OCI-M1 (cell line): Measurements from ENCODE around the gene NAA15.
"Not testable (repeated sequence)": the region's sequence is repeated elsewhere in the genome, so short reads cannot be mapped to it uniquely, and the experiment has no call there.

Source experiments
- DNase-seq: peaks from one replicate; lab custom pipeline; 2025; lab: John Stamatoyannopoulos, UW

NAA15 gene

DNA sequence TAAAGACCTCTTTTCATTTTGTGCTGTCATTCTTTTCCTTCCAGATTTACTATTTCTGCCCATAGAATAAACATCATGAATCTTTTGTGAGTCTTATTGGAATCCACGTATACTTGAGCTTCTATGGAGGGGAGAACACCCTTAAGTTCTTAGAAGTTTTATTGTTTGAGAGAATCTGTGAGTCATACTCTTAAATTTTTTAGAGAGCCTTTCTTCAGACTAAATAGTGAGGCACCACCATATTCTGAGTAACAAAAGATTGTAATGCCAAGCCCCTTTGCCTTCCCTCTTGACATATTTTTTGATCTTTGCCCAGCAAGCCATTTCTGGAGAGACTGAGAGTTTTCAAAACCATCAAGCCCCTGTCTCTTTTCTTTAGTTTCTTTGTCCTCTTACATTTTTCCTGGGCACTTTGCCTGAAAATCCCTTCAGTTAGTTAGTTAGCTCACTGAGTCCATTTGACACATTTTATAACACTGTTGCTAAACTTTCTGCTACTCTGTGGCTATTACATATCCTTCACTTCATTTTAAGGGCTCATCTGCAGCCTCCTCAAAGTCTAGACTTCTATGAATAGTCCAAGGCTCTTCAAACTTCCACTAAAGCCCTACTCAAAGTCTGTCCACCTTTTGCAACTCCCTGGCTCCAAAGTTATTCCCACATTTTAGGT is 66.3 kb downstream of the NAA15 start:
- no peak for DNase-seq

DNA sequence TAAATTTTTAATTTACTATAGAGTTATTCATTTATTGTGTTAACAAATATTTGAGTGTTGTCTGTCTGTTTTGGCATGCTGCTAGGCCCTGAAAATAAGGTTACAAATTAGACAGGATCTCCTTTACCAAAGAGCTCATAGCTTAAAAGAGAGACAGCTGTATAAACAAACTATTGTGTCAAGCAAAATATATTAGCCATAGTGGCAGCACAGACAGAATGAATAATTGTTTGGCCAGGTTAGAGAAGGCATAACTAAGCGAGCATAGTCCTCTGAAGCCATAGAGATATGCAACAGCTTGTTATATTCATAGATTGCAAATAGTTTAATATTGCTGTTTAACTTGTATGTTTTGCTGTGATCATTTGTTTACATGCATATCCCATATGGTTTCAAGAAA is 67.7 kb downstream of the NAA15 start:
- DNase-seq, result no peak

DNA sequence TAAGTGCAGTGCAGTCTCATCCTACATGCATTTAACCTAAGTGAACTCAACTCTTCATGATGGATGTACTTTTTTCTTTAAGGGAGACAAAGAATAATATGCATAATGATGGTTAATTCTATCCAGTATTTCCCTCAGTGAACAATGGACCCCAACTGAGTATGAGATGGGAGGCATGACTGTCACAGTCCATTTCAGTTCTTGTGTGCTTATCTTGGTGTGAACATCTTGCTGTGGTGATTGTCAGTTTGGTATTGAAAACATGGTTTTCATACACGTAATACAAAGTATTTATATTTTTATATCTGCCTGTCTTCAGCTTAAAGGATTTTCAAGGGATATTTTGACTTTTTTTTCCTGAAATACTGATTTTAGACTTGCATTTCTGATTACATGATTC is 72.9 kb downstream of the NAA15 start:
- DNase-seq, result peak; percentile 41

DNA sequence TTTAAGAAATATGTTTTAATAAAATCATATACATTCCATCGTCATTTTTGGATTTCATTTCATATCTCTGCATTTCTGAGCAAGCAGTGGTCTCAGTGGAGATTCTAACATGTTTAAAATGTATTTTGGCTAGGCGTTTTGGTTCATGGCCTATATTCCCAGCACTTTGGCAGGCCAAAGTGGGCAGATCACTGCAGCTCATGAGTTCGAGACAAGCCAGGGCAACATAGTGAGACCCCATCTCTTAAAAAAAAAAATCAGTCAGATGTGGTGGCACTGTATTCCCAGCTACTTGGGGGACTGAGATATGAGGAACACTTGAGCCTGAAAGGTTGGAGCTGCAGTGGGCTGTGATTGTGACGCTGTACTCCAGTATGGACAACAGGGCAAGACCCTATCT is 85.1 kb downstream of the NAA15 start:
- no peak for DNase-seq

DNA sequence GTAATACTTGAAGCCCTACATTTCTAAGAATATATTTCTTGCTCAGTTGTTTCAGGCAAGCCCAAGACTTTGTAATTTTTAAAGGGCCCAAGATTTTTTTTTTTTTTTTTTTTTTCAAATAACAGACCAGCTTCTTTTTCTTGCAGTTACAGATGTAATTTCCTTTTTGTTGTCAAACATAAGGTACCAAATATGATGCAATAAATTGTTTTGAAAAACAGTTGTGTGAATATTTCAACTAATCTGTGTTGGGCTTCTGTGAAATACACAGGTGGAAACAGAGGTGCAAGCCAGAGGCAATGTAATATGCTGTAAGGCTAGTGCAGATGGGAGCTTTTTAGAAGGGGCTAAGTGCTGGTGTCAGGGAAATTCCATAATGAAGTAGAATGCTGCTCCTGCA is 87.8 kb downstream of the NAA15 start:
- DNase-seq, result no peak

DNA sequence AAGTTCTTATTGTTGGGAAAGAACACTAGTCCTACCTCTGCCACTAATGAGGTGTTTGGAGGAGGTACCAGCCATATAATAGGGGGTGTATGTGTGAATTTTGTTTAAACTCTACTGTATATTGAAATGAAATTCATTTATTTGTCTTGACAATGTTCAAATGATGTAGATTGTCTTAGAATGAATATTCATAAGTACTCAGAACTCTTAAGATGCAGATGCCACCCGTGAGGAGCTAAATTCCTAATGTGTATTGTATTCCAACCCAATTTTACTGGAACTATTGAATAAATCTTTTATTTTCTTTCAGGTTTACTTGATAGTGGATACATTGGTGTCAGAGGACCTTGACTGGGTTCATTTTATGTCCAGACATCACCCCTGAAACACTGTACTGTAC is 88.7 kb downstream of the NAA15 start:
- no peak for DNase-seq

DNA sequence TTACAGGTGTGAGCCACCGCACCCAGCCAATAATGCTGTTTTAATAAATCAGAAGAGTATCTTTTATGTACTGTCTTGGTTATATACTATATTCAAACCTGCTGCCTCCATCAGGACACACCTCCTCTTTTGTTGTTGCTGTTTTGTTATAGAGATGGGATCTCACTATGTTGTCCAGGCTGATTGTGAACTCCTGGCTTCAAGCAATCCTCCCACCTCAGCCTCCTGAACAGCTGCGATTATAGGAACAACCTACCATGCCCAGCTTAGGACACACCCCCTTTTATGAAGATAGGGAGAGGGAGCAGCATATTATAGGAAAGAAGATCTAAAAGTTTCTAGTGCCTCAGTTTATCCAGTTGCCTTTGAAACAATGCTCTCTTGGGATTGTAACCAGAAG is 90.4 kb downstream of the NAA15 start:
- DNase-seq, result no peak

DNA sequence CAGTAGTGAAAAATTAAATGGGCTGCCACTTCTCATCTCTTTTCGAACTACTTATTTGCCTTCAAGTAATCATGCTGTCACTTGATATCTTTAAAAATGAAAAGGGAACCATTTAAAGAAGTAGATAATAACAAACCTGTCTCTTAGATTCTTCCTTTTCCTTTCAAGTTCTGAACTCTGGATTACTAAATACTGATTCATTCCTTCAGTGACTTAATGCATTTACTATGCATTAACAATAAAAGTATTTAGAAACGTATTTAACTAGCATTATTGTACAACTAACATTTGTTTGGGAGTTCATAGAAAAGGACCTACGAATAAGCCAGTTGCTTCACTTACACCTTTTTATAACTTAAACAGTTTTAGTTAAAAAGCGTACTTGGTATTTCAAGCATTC is 91.5 kb downstream of the NAA15 start:
- DNase-seq, result no peak

DNA sequence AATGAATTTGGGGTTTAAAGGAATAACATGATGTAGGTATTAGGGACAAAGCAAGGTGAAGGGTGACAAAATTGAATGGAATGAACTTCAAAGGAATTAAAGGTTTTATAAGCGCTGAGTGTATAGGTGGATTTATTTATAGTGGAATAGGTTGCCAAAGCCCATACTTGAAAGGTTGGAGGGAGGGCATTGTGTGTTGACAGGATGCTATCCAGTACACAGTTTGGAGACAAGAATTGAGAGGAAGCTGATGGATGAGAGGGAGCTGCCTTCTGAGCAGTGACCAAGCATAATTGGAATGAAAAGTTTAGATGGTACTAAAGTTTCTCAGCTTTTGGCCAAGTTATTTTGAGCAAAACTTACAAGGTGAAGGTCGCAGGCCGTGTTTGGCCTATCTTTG is 100.1 kb downstream of the NAA15 start:
- DNase-seq, result no peak

DNA sequence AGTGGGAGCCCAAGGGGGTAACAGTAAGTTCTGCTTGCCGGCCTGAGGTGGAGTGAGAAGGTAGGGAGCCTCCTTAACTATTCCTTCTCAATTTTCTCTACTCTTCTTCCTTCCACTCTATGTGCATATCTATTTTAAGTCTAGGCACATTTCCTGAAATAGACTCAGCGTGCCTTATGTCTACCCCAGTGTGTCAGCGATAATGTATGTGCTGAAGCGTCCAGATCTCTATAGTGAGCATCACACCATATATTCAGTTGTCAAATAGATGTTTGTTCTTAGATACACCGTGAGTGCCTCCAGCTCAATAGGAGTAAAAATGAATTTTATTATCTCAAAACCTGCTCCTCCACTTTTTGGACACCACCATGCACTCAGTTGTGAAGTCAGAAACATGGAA is 101.1 kb downstream of the NAA15 start:
- no peak for DNase-seq

DNA sequence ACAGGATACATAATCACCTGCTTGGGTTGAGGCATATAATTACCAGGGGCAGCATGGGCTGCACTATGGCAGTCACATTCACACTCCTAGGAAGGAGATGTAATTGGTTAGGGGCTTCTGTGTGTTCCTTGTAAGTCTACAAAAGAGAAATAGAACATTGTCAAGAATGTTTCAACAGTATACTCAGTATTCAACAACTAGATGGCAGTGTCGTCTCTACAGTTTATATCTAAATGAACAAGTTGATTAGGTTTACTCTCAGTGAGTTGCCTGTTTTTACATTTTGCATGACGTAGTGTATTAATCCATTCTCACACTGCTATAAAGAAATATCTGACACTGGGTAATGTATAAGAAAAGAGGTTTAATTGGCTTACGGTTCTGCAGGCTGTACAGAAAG is 102.2 kb downstream of the NAA15 start:
- peak; percentile 44 for DNase-seq

DNA sequence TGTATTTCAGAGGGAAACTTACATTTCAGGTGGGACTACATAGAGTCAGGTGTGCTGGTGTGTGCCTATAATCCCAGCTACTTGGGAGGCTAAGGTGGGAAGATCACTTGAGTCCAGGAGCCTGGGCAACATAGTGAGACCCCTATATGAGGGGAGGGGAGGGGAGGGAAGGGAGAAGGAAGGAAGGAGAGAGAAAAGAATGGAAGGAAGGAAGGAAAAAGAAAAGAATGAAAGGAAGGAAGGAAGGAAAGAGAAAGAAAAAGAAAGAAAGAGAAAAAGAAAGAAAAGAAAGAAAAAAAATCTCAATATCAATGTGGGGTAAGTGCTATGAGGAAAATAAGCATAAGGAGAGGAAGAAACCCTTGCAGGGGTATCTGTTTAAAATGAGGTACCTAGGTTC is 109.0 kb downstream of the NAA15 start:
- DNase-seq, result no peak

DNA sequence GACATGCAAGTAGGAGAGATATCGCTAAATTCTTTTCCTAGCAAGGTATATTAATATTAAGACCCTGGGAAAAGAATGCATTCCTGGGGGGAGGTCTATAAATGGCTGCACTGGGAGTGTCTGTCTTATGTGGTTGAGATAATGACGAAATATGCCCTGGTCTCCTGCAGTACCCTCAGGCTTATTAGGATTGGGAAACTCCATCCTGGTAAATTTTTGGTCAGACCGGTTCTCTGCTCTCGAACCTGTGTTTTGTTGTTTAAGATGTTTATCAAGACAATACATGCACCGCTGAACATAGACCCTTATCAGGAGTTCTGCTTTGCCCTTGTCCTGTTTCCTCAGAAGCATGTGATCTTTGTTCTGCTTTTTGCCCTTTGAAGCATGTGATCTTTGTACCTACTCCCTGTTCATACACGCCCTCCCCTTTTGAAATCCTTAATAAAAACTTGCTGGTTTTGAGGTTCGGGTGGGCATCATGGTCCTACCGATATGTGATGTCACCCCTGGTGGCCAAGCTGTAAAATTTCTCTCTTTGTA is 113.4 kb downstream of the NAA15 start:
- peak; percentile 51 for DNase-seq

DNA sequence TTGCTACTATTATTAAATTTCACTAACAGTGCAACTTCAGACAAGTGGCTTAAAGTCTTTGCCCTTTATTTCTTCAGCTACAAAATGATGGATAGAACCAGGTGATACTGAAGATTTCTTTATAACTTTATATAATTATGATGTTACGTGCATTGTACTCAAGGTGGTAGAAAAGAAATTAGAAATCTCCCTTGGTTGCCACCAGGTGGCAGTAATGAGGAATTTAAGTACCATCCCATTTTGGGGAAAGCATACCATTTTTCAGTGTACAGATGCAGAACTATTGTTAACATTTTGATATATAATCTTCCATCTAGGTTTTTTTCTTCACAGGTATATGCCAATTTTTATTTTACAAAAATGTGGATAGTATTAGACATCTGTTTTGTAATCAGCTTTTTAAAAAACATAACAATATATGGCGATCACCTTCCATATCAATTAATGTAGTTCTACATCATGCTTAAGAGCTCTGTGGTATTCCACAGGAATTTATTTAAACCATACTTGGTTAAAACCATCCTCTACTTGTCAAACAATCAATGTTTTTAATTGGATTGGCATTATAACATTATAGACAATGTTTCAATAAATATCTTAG is 114.9 kb downstream of the NAA15 start:
- peak; percentile 72 for DNase-seq

DNA sequence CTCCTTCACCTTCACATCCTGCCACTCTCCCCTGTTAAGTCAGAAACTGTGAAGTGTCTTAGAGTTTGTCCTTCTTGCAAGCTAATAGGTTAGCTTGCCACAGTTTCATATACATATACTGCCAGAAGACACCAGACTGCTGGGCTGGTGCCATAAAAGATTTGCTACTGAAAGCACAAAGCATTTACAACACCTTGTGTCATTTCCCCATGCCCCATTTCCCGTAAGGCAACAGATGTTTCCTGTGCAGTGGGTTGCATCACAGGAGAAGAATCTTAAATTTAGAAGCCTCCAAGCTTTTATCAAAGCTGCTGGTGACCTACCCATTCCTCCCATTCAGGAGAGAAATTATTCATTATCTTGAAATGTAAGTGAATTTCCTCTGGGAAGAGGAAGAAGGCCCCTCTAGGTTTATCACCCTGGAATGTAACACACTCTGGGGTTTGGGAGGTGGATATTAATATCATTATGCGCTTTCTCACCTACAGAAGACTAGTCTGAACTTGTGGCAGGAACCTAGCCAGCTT is 118.1 kb downstream of the NAA15 start:
- DNase-seq, result no peak

DNA sequence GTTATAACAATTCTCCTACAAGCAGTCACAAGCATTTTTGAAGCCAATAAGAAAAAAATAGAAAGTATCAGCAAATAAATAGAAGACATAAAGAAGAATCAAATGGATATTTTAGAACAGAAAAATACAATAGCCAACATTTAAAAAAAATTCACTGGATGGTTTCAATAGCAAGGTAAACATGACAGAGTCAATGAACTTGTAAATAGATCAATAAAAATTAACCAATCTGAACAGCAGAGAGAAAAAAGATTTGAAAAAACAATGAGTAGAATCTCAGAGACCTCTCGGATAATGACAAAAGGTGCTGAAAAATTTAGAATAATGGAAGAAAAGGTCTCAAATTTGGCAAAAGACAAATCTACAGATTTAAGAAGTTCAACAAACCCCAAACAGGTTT is 119.3 kb downstream of the NAA15 start:
- no peak for DNase-seq

DNA sequence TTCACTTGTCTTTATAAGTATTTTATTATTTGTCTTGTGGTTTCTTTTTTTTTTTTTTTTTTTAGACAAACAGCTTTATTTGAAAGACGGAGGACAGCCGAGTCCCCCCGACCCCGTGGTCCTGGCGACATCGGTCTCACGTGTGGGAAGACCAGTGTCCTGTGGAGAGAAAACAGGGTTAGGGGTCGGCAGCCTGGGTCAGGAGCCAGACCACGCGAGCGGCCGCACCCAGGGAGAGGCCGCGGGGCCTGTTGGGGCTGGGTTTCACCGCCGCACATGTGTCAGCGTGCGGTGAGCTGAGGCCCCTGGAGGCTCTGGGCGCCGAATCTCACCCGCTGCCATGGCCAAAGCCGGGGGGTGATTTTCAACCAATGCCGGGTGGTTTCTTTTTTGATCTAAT is 134.8 kb downstream of the NAA15 start:
- no peak for DNase-seq

DNA sequence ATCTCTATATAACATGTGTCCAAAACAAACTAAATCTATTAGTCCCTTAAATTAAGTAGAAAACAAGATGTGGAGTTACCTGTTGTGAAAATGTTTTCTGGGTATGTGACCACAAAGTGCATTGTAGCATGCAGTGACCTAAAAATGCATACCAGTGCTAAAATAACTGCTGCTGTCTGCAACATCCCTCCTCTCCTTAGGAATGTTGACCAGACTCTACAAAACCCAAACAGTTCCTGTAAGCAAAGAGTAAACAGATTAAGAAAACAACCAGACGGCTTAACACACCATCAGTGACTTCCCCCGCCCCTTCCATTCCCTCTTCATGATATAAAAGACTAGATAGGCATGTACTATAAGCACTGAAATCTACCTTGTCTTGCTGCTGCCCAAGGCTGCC is 136.8 kb downstream of the NAA15 start:
- DNase-seq, result no peak

DNA sequence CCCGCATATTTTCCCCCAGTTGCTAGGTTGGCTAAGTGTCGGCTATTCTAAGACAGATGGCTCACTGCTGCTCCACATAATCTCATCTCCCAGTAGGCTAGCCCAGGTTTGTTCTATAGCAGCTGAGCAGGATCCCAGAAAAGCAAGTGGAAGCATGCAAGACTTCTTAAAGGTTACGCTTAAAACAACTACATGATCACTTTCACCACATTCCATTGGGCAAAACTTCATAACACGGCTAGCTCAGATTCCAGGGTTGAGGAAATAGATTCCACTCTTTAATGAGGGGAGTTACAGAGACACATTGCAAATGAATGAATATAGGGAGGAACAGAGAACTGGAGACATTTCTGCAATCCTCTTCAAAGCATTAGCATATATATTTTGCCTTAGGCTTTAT is 139.7 kb downstream of the NAA15 start:
- no peak for DNase-seq

DNA sequence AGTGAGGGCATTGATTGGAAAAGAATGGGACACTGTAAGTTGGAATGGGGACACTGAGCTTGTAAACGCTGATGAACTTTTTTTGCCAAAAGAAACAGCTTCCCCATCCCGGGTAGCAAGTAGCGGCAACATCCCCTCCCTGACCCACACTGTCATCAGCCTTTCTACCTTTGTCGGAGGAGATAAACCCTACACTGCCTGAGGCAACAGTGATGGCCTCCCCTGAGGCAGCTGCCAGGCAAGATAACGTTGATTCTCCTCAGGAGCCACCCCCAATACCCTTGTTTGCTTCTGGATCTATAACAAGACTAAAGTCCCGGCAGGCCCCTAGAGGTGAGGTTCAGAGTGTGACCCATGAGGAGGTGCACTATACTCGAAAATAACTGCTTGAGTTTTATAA is 142.4 kb downstream of the NAA15 start:
- peak; percentile 88 for DNase-seq

DNA sequence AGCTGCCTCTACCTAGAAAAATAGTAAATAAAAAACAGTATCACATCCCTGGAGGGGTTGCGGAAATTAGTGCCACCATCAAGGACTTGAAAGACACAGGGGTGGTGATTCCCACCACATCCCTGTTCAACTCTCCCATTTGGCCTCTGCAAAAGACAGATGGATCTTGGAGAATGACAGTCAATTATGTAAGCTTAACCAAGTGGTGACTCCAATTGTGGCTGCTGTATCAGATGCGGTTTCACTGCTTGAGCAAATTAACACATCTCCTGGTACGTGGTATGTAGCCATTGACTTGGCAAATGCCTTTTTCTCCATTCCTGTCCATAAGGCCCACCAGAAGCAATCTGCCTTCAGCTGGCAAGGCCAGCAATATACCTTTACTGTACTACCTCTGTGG is 143.6 kb downstream of the NAA15 start:
- DNase-seq, result peak; percentile 58

DNA sequence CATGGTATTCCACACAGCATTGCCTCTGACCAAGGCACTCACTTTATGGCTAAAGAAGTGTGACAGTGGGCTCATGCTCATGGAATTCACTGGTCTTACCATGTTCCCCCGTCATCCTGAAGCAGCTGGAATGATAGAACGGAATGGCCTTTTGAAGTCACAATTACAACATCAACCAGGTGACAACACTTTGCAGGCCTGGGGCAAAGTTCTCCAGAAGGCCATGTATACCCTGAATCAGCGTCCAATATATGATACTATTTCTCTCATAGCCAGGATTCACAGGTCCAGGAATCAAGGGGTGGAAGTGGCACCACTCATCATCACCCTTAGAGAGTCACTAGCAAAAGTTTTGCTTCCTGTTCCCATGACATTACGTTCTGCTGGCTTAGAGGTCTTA is 145.8 kb downstream of the NAA15 start:
- DNase-seq, result not testable (repeated sequence)

DNA sequence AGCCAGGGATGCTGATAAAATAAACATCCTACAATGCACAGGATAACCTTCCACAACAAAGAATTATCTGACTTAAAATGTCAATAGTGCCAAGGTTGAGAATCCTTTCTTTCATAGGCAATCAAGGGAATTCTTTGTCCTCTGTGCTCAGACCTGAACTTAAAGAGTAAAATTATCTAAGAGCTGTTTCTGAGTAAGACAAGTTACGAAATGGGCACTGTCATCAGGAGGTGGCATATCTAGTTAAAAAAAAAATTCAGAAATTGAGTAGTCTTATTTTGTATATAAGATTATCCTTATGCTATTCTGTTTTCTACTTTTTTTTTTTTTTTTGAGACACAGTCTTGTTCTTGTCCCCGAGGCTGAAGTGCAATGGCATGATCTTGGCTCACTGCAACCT is 149.3 kb downstream of the NAA15 start:
- DNase-seq, result no peak

DNA sequence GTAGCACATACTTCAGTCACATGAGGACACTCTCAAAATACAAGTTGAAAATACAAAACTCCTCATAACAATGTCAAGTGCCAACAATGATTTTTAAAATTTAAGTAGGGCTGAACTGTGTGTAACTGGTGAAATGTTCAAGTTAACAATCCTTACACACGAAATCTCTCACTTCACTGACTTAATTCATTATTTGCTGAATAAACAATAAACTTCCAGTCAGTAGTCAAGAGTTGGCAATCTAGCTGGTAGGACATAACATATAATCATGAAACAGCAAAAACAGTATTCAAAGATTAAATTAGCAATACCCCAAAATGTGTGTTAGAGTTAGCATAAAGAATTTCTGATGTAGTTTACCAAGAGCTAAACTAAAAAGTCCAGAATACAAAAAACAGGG is 150.7 kb downstream of the NAA15 start:
- no peak for DNase-seq
